ENCODE results near the gene KRT86. TPM values are rescaled to one million over a fixed set of nuclear protein-coding genes. Genes with fewer than 3 reads are reported as not detected.

KRT86 gene
- total RNA-seq, 2 donors from 2014 or later = not detected

GRCh38 chr12:52227606-52228166 is 46.8 kb upstream of the KRT86 start:
- 70 to 78% methylated on average over 3 of the region's 5 CpGs for WGBS, 2 experiments (ENCODE audit: insufficient coverage in 1 of 2, insufficient read length in 1 of 2)
- H3K4me3 ChIP-seq (ENCODE audit: low read length) = no peak overlapping the region
- no peak for DNase-seq
- H3K4me1 Mint-ChIP-seq = no peaks in the 10 kb centered on the region
- no peak overlapping the region for H3K27ac Mint-ChIP-seq
- H3K4me1 ChIP-seq (ENCODE audit: control insufficient read depth, insufficient read depth, low read length) = no peaks in the 10 kb centered on the region
- TF ChIP-seq, protein P1, sequence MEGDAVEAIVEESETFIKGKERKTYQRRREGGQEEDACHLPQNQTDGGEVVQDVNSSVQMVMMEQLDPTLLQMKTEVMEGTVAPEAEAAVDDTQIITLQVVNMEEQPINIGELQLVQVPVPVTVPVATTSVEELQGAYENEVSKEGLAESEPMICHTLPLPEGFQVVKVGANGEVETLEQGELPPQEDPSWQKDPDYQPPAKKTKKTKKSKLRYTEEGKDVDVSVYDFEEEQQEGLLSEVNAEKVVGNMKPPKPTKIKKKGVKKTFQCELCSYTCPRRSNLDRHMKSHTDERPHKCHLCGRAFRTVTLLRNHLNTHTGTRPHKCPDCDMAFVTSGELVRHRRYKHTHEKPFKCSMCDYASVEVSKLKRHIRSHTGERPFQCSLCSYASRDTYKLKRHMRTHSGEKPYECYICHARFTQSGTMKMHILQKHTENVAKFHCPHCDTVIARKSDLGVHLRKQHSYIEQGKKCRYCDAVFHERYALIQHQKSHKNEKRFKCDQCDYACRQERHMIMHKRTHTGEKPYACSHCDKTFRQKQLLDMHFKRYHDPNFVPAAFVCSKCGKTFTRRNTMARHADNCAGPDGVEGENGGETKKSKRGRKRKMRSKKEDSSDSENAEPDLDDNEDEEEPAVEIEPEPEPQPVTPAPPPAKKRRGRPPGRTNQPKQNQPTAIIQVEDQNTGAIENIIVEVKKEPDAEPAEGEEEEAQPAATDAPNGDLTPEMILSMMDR (conservative IDR thresholded peaks at IDR 0.05) = no peak
- H3K36me3 ChIP-seq (ENCODE audit: control insufficient read depth, insufficient read depth, low read length) = no peaks in the 10 kb centered on the region
- H3K9me3 Mint-ChIP-seq = no peaks in the 10 kb centered on the region
- no peaks in the 10 kb centered on the region for H3K36me3 Mint-ChIP-seq (ENCODE audit: low read depth)
- H3K4me3 Mint-ChIP-seq = no peak overlapping the region
- H3K9me3 ChIP-seq (ENCODE audit: control insufficient read depth, low read length) = no peaks in the 10 kb centered on the region
- peaks cover 69% of the 10 kb centered on the region for H3K27me3 Mint-ChIP-seq (ENCODE audit: insufficient read depth)
- H3K27ac ChIP-seq (ENCODE audit: low read depth, low read length) = no peak overlapping the region
- no peak overlapping the region for H3K9ac ChIP-seq (ENCODE audit: extremely low read depth, low read length, poor library complexity, severe bottlenecking)
- peaks cover 76% of the 10 kb centered on the region for H3K27me3 ChIP-seq (ENCODE audit: control insufficient read depth, insufficient read depth, low read length, poor library complexity, severe bottlenecking)

DNA sequence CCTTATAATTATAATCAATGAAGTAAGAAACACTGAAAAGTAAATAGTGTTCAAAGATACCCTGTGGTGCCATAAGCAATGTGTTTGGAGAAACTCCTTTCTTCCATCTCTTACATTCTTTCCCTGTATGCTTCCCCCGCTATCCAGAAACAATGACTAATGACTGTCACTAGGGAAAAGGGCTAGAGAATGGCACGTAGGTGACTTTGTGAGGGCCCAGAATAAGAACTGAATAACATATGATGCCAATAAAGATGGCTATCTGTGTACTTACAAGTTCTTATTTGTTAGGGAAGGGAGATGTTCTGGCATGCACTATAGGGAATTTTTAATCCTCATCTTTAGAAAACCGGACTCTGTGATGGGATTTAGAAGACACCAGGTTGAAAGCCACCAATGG is 46.1 kb upstream of the KRT86 start:
- Mint-ChIP-seq H3K9me3 (no peaks in the 10 kb centered on the region), H3K36me3 (ENCODE audit: low read depth) (no peaks in the 10 kb centered on the region), H3K4me1 (no peaks in the 10 kb centered on the region), H3K27ac (no peak overlapping the region), H3K4me3 (no peak overlapping the region), H3K27me3 (ENCODE audit: insufficient read depth) (peaks cover 75% of the 10 kb centered on the region)
- DNase-seq = no peak
- Histone ChIP-seq H3K27ac (ENCODE audit: low read depth, low read length) (no peak overlapping the region), H3K4me3 (ENCODE audit: low read length) (no peak overlapping the region), H3K9me3 (ENCODE audit: control insufficient read depth, low read length) (no peaks in the 10 kb centered on the region), H3K9ac (ENCODE audit: extremely low read depth, low read length, poor library complexity, severe bottlenecking) (no peak overlapping the region), H3K36me3 (ENCODE audit: control insufficient read depth, insufficient read depth, low read length) (no peaks in the 10 kb centered on the region), H3K27me3 (ENCODE audit: control insufficient read depth, insufficient read depth, low read length, poor library complexity, severe bottlenecking) (peaks cover 83% of the 10 kb centered on the region), H3K4me1 (ENCODE audit: control insufficient read depth, insufficient read depth, low read length) (no peaks in the 10 kb centered on the region)
- 69 to 89% methylated on average over 2 to 3 of the region's 3 CpGs for WGBS, 2 experiments (ENCODE audit: insufficient coverage in 1 of 2, insufficient read length in 1 of 2)
- TF ChIP-seq, protein P1 (conservative IDR thresholded peaks at IDR 0.05) = no peak

GRCh38 chr12:52228931-52229330 is 45.5 kb upstream of the KRT86 start:
- H3K4me3 ChIP-seq (ENCODE audit: low read length) = no peak overlapping the region
- H3K27me3 Mint-ChIP-seq (ENCODE audit: insufficient read depth) = peaks cover 78% of the 10 kb centered on the region
- H3K4me1 Mint-ChIP-seq = no peaks in the 10 kb centered on the region
- H3K4me1 ChIP-seq (ENCODE audit: control insufficient read depth, insufficient read depth, low read length) = no peaks in the 10 kb centered on the region
- H3K4me3 Mint-ChIP-seq = no peak overlapping the region
- no peaks in the 10 kb centered on the region for H3K36me3 ChIP-seq (ENCODE audit: control insufficient read depth, insufficient read depth, low read length)
- H3K9me3 Mint-ChIP-seq = no peaks in the 10 kb centered on the region
- no peak for DNase-seq
- H3K27ac ChIP-seq (ENCODE audit: low read depth, low read length) = no peak overlapping the region
- H3K9me3 ChIP-seq (ENCODE audit: control insufficient read depth, low read length) = no peaks in the 10 kb centered on the region
- no peak overlapping the region for H3K9ac ChIP-seq (ENCODE audit: extremely low read depth, low read length, poor library complexity, severe bottlenecking)
- TF ChIP-seq, protein P1 (conservative IDR thresholded peaks at IDR 0.05) = no peak
- H3K27ac Mint-ChIP-seq = no peak overlapping the region
- WGBS, 2 experiments (ENCODE audit: insufficient coverage in 1 of 2, insufficient read length in 1 of 2) = 89 to 100% methylated on average over 5 to 6 of the region's 6 CpGs
- H3K36me3 Mint-ChIP-seq (ENCODE audit: low read depth) = no peaks in the 10 kb centered on the region
- H3K27me3 ChIP-seq (ENCODE audit: control insufficient read depth, insufficient read depth, low read length, poor library complexity, severe bottlenecking) = peaks cover 87% of the 10 kb centered on the region

Measured in endodermal cell (in vitro differentiated cells).